Thyroid gland (tissue), 4 donors: Measurements from ENCODE around the gene CDC42BPG.

Experiments used
- CTCF ChIP-seq, 6 experiments: fragments of 200-600 bp in 3 of 6; fragments of 450-650 bp in 3 of 6; sonication (generic) in 3 of 6; IDR thresholded peaks; one replicate each; pipeline ENCODE4 v1.5.1; 2016 to 2019; ENCODE audit warnings: antibody characterized with exemption in 6 of 6, mild to moderate bottlenecking in 2 of 6, inconsistent platforms in 1 of 6, moderate library complexity in 1 of 6
- POLR2A ChIP-seq, 2 donors: fragments of 450-650 bp; IDR thresholded peaks; one replicate each; pipeline ENCODE4 v1.6.1; 2017; ENCODE audit warnings: antibody characterized with exemption in 2 of 2, mild to moderate bottlenecking in 2 of 2, moderate library complexity in 1 of 2

- no peak for TF ChIP-seq CTCF (IDR thresholded peaks at IDR 0.05)
- TF ChIP-seq POLR2A (IDR thresholded peaks at IDR 0.05) = no peak
These were observed 34.6 kb downstream of the CDC42BPG start for GRCh38 chr11:64809781-64810241.
